Umbilical cord (tissue), 2 donors: ENCODE data around the gene EYA2. TPM values are rescaled to one million over a fixed set of nuclear protein-coding genes. Genes with fewer than 3 reads are reported as not detected.
A peak's percentile ranks its signal among the peaks of the same experiment; 100 is the strongest.

ENCODE experiments used
- DNase-seq: peaks from one replicate; pipeline ENCODE4 v3.0.0-alpha.2; 2015; ENCODE audit warnings: low spot score
- total RNA-seq: library from RNA; depleted of rRNA; stranded (reverse); fragments of >200 nt; gene quantifications from one replicate; pipeline ENCODE4 v1.2.3, GENCODE V29; 2014; ENCODE audit warnings: low replicate concordance; ENCODE audit not compliant: insufficient read depth

The EYA2 gene
- total RNA-seq, 1 donor from 2014 or later = 2.2 TPM

GRCh38 chr20:47224857-47225256, 330.2 kb downstream of the EYA2 start:
- no peak for DNase-seq

- DNase-seq = no peak
These were observed 330.8 kb downstream of the EYA2 start for GRCh38 chr20:47225458-47225857.

- no peak for DNase-seq
These were observed 332.5 kb downstream of the EYA2 start for GRCh38 chr20:47227119-47227518.

- no peak for DNase-seq
These were observed 332.9 kb downstream of the EYA2 start for GRCh38 chr20:47227576-47227975.

GRCh38 chr20:47228654-47229053, 334.0 kb downstream of the EYA2 start:
- DNase-seq = no peak

- DNase-seq = no peak
These were observed 336.2 kb downstream of the EYA2 start for GRCh38 chr20:47230811-47231256.

GRCh38 chr20:47231382-47232039, 336.9 kb downstream of the EYA2 start:
- DNase-seq = peak; percentile 60

GRCh38 chr20:47232518-47232917, 337.9 kb downstream of the EYA2 start:
- no peak for DNase-seq

GRCh38 chr20:47233333-47234188, 338.9 kb downstream of the EYA2 start:
- DNase-seq = no peak

GRCh38 chr20:47235111-47235510, 340.5 kb downstream of the EYA2 start:
- no peak for DNase-seq

- no peak for DNase-seq
These were observed 341.4 kb downstream of the EYA2 start for GRCh38 chr20:47235853-47236638.

GRCh38 chr20:47236639-47236900, 341.9 kb downstream of the EYA2 start:
- no peak for DNase-seq

GRCh38 chr20:47237715-47238114, 343.1 kb downstream of the EYA2 start:
- DNase-seq = no peak

Other genes starting within 250 kb of the EYA2 start
- gene SLC13A3, start 243.4 kb upstream of the EYA2 start, total RNA-seq = 12.3 TPM
- gene TP53RK, start 205.4 kb upstream of the EYA2 start, total RNA-seq = 14.7 TPM
- gene SLC2A10, start 185.2 kb upstream of the EYA2 start, total RNA-seq = 33.5 TPM